ENCODE measurements around the gene AATF.

DNA sequence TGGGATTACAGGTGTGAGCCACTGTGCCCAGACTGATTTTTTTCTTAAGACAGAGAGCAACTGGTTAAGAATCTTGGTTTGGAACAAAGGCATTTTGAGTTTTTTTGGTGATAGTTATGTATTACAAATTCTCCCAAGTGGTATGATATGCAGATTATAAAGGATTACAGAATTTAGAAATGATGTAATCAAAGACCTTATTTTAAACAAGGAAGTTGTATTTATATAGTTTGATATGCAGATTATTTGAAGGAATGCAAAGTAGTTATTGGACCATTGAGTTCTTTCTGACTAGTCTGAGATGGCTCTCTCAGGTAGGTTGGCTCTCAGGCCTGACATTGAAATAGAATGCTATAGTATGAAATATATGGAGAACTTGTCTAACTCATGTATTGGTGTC lies 34.9 kb downstream of the AATF start:
- TF ChIP-seq, protein P1, sequence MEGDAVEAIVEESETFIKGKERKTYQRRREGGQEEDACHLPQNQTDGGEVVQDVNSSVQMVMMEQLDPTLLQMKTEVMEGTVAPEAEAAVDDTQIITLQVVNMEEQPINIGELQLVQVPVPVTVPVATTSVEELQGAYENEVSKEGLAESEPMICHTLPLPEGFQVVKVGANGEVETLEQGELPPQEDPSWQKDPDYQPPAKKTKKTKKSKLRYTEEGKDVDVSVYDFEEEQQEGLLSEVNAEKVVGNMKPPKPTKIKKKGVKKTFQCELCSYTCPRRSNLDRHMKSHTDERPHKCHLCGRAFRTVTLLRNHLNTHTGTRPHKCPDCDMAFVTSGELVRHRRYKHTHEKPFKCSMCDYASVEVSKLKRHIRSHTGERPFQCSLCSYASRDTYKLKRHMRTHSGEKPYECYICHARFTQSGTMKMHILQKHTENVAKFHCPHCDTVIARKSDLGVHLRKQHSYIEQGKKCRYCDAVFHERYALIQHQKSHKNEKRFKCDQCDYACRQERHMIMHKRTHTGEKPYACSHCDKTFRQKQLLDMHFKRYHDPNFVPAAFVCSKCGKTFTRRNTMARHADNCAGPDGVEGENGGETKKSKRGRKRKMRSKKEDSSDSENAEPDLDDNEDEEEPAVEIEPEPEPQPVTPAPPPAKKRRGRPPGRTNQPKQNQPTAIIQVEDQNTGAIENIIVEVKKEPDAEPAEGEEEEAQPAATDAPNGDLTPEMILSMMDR (IDR thresholded peaks at IDR 0.05; ENCODE audit: poor library complexity), result no peak
- TF ChIP-seq EZH2 (IDR thresholded peaks at IDR 0.05; ENCODE audit: borderline replicate concordance), result no peak

All from hepatocyte (in vitro differentiated cells).